ENCODE results near the gene ATP8B1. TPM values are rescaled to one million over a fixed set of nuclear protein-coding genes. Genes with fewer than 3 reads are reported as not detected.
A peak's percentile ranks its signal among the peaks of the same experiment; 100 is the strongest.
"Not testable (repeated sequence)": the region's sequence is repeated elsewhere in the genome, so short reads cannot be mapped to it uniquely, and the experiment has no call there.

ATP8B1 gene
- total RNA-seq, 1 donor, result 46.7 TPM

- H2AFZ ChIP-seq (ENCODE audit: low read length), result no peak overlapping the region
- no peak for DNase-seq (ENCODE audit: insufficient read length, low spot score, missing footprints)
- peaks cover 69% of the 10 kb centered on the region for H3K79me2 ChIP-seq (ENCODE audit: insufficient read depth, low read length)
- no peak overlapping the region for H3K4me3 ChIP-seq (ENCODE audit: insufficient read depth, low read length)
- H3K4me1 ChIP-seq (ENCODE audit: insufficient read depth, low read length), result peaks cover 10% of the 10 kb centered on the region
- no peak overlapping the region for H3K4me2 ChIP-seq (ENCODE audit: insufficient read depth, low read length)
- no peak for TF ChIP-seq CTCF (IDR thresholded peaks at IDR 0.05; ENCODE audit: extremely low read depth, low read depth, low read length)
- peak overlapping the region; percentile 19 for H3K27ac ChIP-seq (ENCODE audit: low read depth, low read length)
- H4K20me1 ChIP-seq (ENCODE audit: insufficient read depth, low read length), result peaks cover 3% of the 10 kb centered on the region
- H3K9me3 ChIP-seq (ENCODE audit: low read depth, low read length), result peaks cover 3% of the 10 kb centered on the region
- no peaks in the 10 kb centered on the region for H3K27me3 ChIP-seq (ENCODE audit: insufficient read depth, low read length)
- H3K36me3 ChIP-seq (ENCODE audit: insufficient read depth, low read length), result peaks cover 90% of the 10 kb centered on the region
Observed at GRCh38 chr18:57651914-57652313, 151.2 kb downstream of the ATP8B1 start.

- DNase-seq (ENCODE audit: insufficient read length, low spot score, missing footprints), result peak; percentile 91
- H3K36me3 ChIP-seq (ENCODE audit: insufficient read depth, low read length), result peaks cover 73% of the 10 kb centered on the region
- H3K27ac ChIP-seq (ENCODE audit: low read depth, low read length), result peak overlapping the region; percentile 42
- H3K27me3 ChIP-seq (ENCODE audit: insufficient read depth, low read length), result no peaks in the 10 kb centered on the region
- peaks cover 3% of the 10 kb centered on the region for H4K20me1 ChIP-seq (ENCODE audit: insufficient read depth, low read length)
- no peak overlapping the region for H3K4me3 ChIP-seq (ENCODE audit: insufficient read depth, low read length)
- no peak for TF ChIP-seq CTCF (IDR thresholded peaks at IDR 0.05; ENCODE audit: extremely low read depth, low read depth, low read length)
- H3K9me3 ChIP-seq (ENCODE audit: low read depth, low read length), result no peaks in the 10 kb centered on the region
- peaks cover 10% of the 10 kb centered on the region for H3K4me1 ChIP-seq (ENCODE audit: insufficient read depth, low read length)
- H3K4me2 ChIP-seq (ENCODE audit: insufficient read depth, low read length), result no peak overlapping the region
- H3K79me2 ChIP-seq (ENCODE audit: insufficient read depth, low read length), result peaks cover 53% of the 10 kb centered on the region
- H2AFZ ChIP-seq (ENCODE audit: low read length), result no peak overlapping the region
Observed at GRCh38 chr18:57649556-57650500, 153.3 kb downstream of the ATP8B1 start.

GRCh38 chr18:57648414-57648813 lies 154.7 kb downstream of the ATP8B1 start:
- Histone ChIP-seq H3K27me3 (ENCODE audit: insufficient read depth, low read length) (no peaks in the 10 kb centered on the region), H3K27ac (ENCODE audit: low read depth, low read length) (no peak overlapping the region), H3K9me3 (ENCODE audit: low read depth, low read length) (no peaks in the 10 kb centered on the region), H3K4me2 (ENCODE audit: insufficient read depth, low read length) (no peak overlapping the region), H3K4me3 (ENCODE audit: insufficient read depth, low read length) (no peak overlapping the region), H3K36me3 (ENCODE audit: insufficient read depth, low read length) (peaks cover 65% of the 10 kb centered on the region), H2AFZ (ENCODE audit: low read length) (no peak overlapping the region), H3K4me1 (ENCODE audit: insufficient read depth, low read length) (peaks cover 10% of the 10 kb centered on the region), H3K79me2 (ENCODE audit: insufficient read depth, low read length) (peaks cover 46% of the 10 kb centered on the region), H4K20me1 (ENCODE audit: insufficient read depth, low read length) (peaks cover 3% of the 10 kb centered on the region)
- DNase-seq (ENCODE audit: insufficient read length, low spot score, missing footprints), result no peak
- TF ChIP-seq CTCF (IDR thresholded peaks at IDR 0.05; ENCODE audit: extremely low read depth, low read depth, low read length), result no peak

GRCh38 chr18:57644540-57644939 lies 158.6 kb downstream of the ATP8B1 start:
- H3K27me3 ChIP-seq (ENCODE audit: insufficient read depth, low read length), result no peaks in the 10 kb centered on the region
- no peak overlapping the region for H2AFZ ChIP-seq (ENCODE audit: low read length)
- H3K36me3 ChIP-seq (ENCODE audit: insufficient read depth, low read length), result peaks cover 37% of the 10 kb centered on the region
- H3K79me2 ChIP-seq (ENCODE audit: insufficient read depth, low read length), result peaks cover 19% of the 10 kb centered on the region
- TF ChIP-seq CTCF (IDR thresholded peaks at IDR 0.05; ENCODE audit: extremely low read depth, low read depth, low read length), result peak; percentile 10
- H3K9me3 ChIP-seq (ENCODE audit: low read depth, low read length), result no peaks in the 10 kb centered on the region
- H3K4me2 ChIP-seq (ENCODE audit: insufficient read depth, low read length), result no peak overlapping the region
- peak; percentile 81 for DNase-seq (ENCODE audit: insufficient read length, low spot score, missing footprints)
- peaks cover 1% of the 10 kb centered on the region for H3K4me1 ChIP-seq (ENCODE audit: insufficient read depth, low read length)
- no peak overlapping the region for H3K27ac ChIP-seq (ENCODE audit: low read depth, low read length)
- H4K20me1 ChIP-seq (ENCODE audit: insufficient read depth, low read length), result peaks cover 2% of the 10 kb centered on the region
- H3K4me3 ChIP-seq (ENCODE audit: insufficient read depth, low read length), result no peak overlapping the region

- not testable (repeated sequence) for H3K4me3 ChIP-seq (ENCODE audit: insufficient read depth, low read length); H4K20me1 ChIP-seq (ENCODE audit: insufficient read depth, low read length); H3K27ac ChIP-seq (ENCODE audit: low read depth, low read length); H3K27me3 ChIP-seq (ENCODE audit: insufficient read depth, low read length); H2AFZ ChIP-seq (ENCODE audit: low read length); H3K9me3 ChIP-seq (ENCODE audit: low read depth, low read length); H3K4me1 ChIP-seq (ENCODE audit: insufficient read depth, low read length); H3K4me2 ChIP-seq (ENCODE audit: insufficient read depth, low read length); DNase-seq (ENCODE audit: insufficient read length, low spot score, missing footprints)
- Histone ChIP-seq H3K36me3 (ENCODE audit: insufficient read depth, low read length) (peaks cover 29% of the 10 kb centered on the region), H3K79me2 (ENCODE audit: insufficient read depth, low read length) (peaks cover 12% of the 10 kb centered on the region)
Observed at GRCh38 chr18:57643726-57644125, 159.4 kb downstream of the ATP8B1 start.

- not testable (repeated sequence) for H3K27ac ChIP-seq (ENCODE audit: low read depth, low read length); H3K27me3 ChIP-seq (ENCODE audit: insufficient read depth, low read length); H3K4me3 ChIP-seq (ENCODE audit: insufficient read depth, low read length); H3K79me2 ChIP-seq (ENCODE audit: insufficient read depth, low read length); DNase-seq (ENCODE audit: insufficient read length, low spot score, missing footprints); H4K20me1 ChIP-seq (ENCODE audit: insufficient read depth, low read length); H2AFZ ChIP-seq (ENCODE audit: low read length); H3K4me2 ChIP-seq (ENCODE audit: insufficient read depth, low read length); H3K9me3 ChIP-seq (ENCODE audit: low read depth, low read length); H3K4me1 ChIP-seq (ENCODE audit: insufficient read depth, low read length)
- H3K36me3 ChIP-seq (ENCODE audit: insufficient read depth, low read length), result peaks cover 17% of the 10 kb centered on the region
Observed at GRCh38 chr18:57642462-57642861, 160.7 kb downstream of the ATP8B1 start.
